PC-3 (cell line): Measurements from ENCODE around the gene CEBPG. TPM values are rescaled to one million over a fixed set of nuclear protein-coding genes. Genes with fewer than 3 reads are reported as not detected.

Source experiments
- ATAC-seq: fragments of 200-7000 bp; cut with Tn5 transposase; 2 replicates; pipeline ENCODE4 v1.9.1; 2020; ENCODE audit warnings: mild to moderate bottlenecking, moderate library complexity
- BruUV-seq: library from RNA; stranded (reverse); fragments of 400-500 nt; replicated peaks from 2 replicates; lab custom pipeline; 2021; lab: Mats Ljungman, UMichigan
- CTCF ChIA-PET: fragments of 300-600 bp; sonication (Branson Sonifier 250); formaldehyde crosslinking; loops from one replicate; lab custom pipeline; 2022; ENCODE audit warnings: antibody characterized with exemption; lab: Charles Lee
- POLR2A ChIA-PET: fragments of 300-600 bp; sonication (Branson Sonifier 250); formaldehyde crosslinking; loops from one replicate; lab custom pipeline; 2022; ENCODE audit warnings: antibody characterized with exemption; ENCODE audit not compliant: unreplicated experiment; lab: Charles Lee
- DNase-seq: peaks from one replicate; pipeline ENCODE4 v3.0.0-alpha.2; 2015
- H2AFZ ChIP-seq: fragments of 300-600 bp; sonication (generic); 2 replicates; pipeline ENCODE4 v1.6.0; 2016; ENCODE audit warnings: antibody characterized with exemption, low read length
- H3F3A ChIP-seq: fragments of 300-600 bp; sonication (generic); one replicate; pipeline ENCODE4 v1.6.0; 2017; ENCODE audit warnings: antibody characterized with exemption, low read length, control low read depth, mild to moderate bottlenecking; ENCODE audit not compliant: unreplicated experiment
- H3K27ac ChIP-seq: fragments of 300-600 bp; sonication (generic); 2 replicates; pipeline ENCODE4 v1.5.1; 2016; ENCODE audit warnings: mild to moderate bottlenecking, low read length
- H3K27me3 ChIP-seq: fragments of 300-600 bp; sonication (generic); 2 replicates; pipeline ENCODE4 v1.6.1; 2016; ENCODE audit warnings: low read length, mixed read lengths
- H3K36me3 ChIP-seq: fragments of 300-600 bp; sonication (generic); 2 replicates; pipeline ENCODE4 v1.6.1; 2016; ENCODE audit warnings: low read depth, mixed run types, low read length, mixed read lengths
- H3K4me1 ChIP-seq: fragments of 300-600 bp; sonication (generic); 2 replicates; pipeline ENCODE4 v1.5.1; 2016; ENCODE audit warnings: low read length; ENCODE audit not compliant: insufficient read depth
- H3K4me2 ChIP-seq: fragments of 300-600 bp; sonication (generic); 2 replicates; pipeline ENCODE4 v1.6.0; 2016; ENCODE audit warnings: low read length
- H3K4me3 ChIP-seq: fragments of 300-600 bp; sonication (generic); 2 replicates; pipeline ENCODE4 v1.5.1; 2016; ENCODE audit warnings: mild to moderate bottlenecking, low read length, mixed read lengths
- H3K79me2 ChIP-seq: fragments of 300-600 bp; sonication (generic); 2 replicates; pipeline ENCODE4 v1.6.1; 2017; ENCODE audit warnings: low read length, mixed read lengths
- H3K9ac ChIP-seq: fragments of 300-600 bp; sonication (generic); 2 replicates; pipeline ENCODE4 v1.6.0; 2016; ENCODE audit warnings: mild to moderate bottlenecking, low read length
- H3K9me2 ChIP-seq: fragments of 300-600 bp; sonication (generic); replicated peaks from 2 replicates; pipeline ENCODE4 v1.6.1; 2016; ENCODE audit warnings: mixed run types, low read length, mixed read lengths
- H3K9me3 ChIP-seq: fragments of 300-600 bp; sonication (generic); 2 replicates; pipeline ENCODE4 v1.6.1; 2016; ENCODE audit warnings: low read length, mixed read lengths
- H4K20me1 ChIP-seq: fragments of 300-600 bp; sonication (generic); 2 replicates; pipeline ENCODE4 v1.6.1; 2016; ENCODE audit warnings: low read length, mixed read lengths
- EZH2 ChIP-seq: fragments of 300-600 bp; sonication (generic); IDR thresholded peaks from one replicate; pipeline ENCODE4 v1.6.1; 2017; ENCODE audit warnings: antibody characterized with exemption, mild to moderate bottlenecking, low read length; ENCODE audit not compliant: unreplicated experiment
- EZH2phosphoT487 ChIP-seq: fragments of 300-600 bp; sonication (generic); IDR thresholded peaks from 2 replicates; pipeline ENCODE4 v1.6.1; 2018; ENCODE audit warnings: mild to moderate bottlenecking, antibody characterized with exemption, low read length, borderline replicate concordance
- intact Hi-C: fragments of 100-400 bp; cut with micrococcal nuclease; formaldehyde crosslinking; loops from 2 replicates; pipeline ENCODE4 v1.9.0; 2023
- total RNA-seq: library from RNA; depleted of rRNA; stranded (reverse); fragments of >200 nt; gene quantifications from 2 replicates; pipeline ENCODE4 v1.2.3, GENCODE V29; 2014
- TF ChIP-seq, protein P1 (sequence below): fragments of 300-600 bp; sonication (generic); conservative IDR thresholded peaks from 2 replicates; pipeline ENCODE4 v1.5.1; 2017; ENCODE audit warnings: antibody characterized with exemption, low read depth, mild to moderate bottlenecking, low read length

CEBPG gene
- total RNA-seq, 1 experiment from 2014 or later: 24.6 TPM

- Histone ChIP-seq H3K4me3 (no peak overlapping the region), H3K27ac (no peak overlapping the region), H3K9me3 (no peaks in the 10 kb centered on the region), H3F3A (no peaks in the 10 kb centered on the region), H2AFZ (no peak overlapping the region), H3K9me2 (no peaks in the 10 kb centered on the region), H3K9ac (no peak overlapping the region), H3K4me1 (no peaks in the 10 kb centered on the region), H3K27me3 (no peaks in the 10 kb centered on the region), H3K36me3 (no peaks in the 10 kb centered on the region), H3K79me2 (peaks cover 4% of the 10 kb centered on the region; the same call in 1 of the 2 replicates), H3K4me2 (no peak overlapping the region), H4K20me1 (no peaks in the 10 kb centered on the region)
- ChIA-PET POLR2A (interaction anchor here (0.7 kb wide), 1 partner anchor 7 kb away, joined by 4 read pairs; no protein-coding TSS in a partner anchor), CTCF (no interaction called here)
- no peak for TF ChIP-seq EZH2
- TF ChIP-seq, protein P1, sequence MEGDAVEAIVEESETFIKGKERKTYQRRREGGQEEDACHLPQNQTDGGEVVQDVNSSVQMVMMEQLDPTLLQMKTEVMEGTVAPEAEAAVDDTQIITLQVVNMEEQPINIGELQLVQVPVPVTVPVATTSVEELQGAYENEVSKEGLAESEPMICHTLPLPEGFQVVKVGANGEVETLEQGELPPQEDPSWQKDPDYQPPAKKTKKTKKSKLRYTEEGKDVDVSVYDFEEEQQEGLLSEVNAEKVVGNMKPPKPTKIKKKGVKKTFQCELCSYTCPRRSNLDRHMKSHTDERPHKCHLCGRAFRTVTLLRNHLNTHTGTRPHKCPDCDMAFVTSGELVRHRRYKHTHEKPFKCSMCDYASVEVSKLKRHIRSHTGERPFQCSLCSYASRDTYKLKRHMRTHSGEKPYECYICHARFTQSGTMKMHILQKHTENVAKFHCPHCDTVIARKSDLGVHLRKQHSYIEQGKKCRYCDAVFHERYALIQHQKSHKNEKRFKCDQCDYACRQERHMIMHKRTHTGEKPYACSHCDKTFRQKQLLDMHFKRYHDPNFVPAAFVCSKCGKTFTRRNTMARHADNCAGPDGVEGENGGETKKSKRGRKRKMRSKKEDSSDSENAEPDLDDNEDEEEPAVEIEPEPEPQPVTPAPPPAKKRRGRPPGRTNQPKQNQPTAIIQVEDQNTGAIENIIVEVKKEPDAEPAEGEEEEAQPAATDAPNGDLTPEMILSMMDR: no peak
- TF ChIP-seq EZH2phosphoT487: no peak
- no TSS peak for BruUV-seq
- ATAC-seq (no peak), DNase-seq (no peak)
- intact Hi-C loops: no loop called here
Measured at GRCh38 chr19:33388725-33389420, 15.4 kb downstream of the CEBPG start.

DNA sequence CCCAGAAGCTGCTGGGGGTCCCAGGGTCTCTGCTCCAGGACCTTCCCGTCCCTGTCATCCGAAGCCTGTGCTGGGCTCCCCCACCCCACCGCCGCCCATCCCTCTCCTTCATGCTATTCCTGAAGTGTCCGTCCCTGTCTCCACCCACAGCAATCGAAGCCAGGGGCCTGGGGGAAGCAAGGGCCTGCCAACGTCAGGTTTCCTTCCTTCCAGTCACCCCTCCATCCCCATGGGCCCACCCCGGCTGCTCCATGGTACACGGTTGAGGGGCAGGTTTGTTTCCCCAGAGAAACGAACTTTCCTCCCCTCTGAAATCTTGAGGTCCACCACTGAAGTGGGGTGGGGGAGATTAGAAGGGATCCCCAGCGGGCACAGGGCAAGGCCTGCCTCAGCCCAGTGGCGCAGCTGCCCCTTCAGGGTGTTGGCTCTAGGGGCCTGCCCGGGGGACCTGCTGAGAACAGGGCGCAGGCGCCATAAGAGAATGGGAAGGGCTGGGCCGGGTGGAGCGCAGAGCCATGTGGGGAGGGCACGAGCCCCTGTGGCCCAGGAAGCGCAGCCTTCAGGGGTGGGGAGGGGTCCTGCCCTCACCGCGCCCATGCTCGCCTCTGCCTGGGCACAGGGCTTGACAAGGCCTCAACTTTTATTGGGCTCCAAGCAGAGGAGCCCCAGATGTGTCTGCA, 16.1 kb downstream of the CEBPG start:
- DNase-seq (no peak), ATAC-seq (no peak)
- Histone ChIP-seq H3K36me3 (no peaks in the 10 kb centered on the region), H3K4me3 (no peak overlapping the region), H3F3A (no peaks in the 10 kb centered on the region), H3K4me1 (no peaks in the 10 kb centered on the region), H3K79me2 (no peaks in the 10 kb centered on the region), H3K27me3 (no peaks in the 10 kb centered on the region), H3K9me2 (no peaks in the 10 kb centered on the region), H3K4me2 (no peak overlapping the region), H3K9ac (no peak overlapping the region), H3K9me3 (no peaks in the 10 kb centered on the region), H4K20me1 (no peaks in the 10 kb centered on the region), H3K27ac (no peak overlapping the region), H2AFZ (no peak overlapping the region)
- intact Hi-C loops: no loop called here
- no TSS peak for BruUV-seq
- ChIA-PET POLR2A (interaction anchor here (0.7 kb wide), 1 partner anchor 8 kb away, joined by 4 read pairs; no protein-coding TSS in a partner anchor), CTCF (no interaction called here)
- TF ChIP-seq EZH2 (no peak), EZH2phosphoT487 (no peak)
- TF ChIP-seq, protein P1: no peak
